Measurements from ENCODE around the gene KIF3C.
"Not testable (repeated sequence)": the region's sequence is repeated elsewhere in the genome, so short reads cannot be mapped to it uniquely, and the experiment has no call there.

DNA sequence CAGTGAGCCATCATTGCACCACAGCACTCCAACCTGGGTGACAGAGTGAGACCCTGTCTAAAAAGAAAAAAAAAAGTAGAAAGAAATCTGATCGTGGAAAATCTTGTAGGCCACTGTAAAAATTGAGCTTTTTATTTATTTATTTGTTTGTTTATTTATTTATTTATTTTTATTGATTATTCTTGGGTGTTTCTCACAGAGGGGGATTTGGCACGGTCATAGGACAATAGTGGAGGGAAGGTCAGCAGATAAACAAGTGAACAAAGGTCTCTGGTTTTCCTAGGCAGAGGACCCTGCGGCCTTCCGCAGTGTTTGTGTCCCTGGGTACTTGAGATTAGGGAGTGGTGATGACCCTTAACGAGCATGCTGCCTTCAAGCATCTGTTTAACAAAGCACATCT is 72.7 kb downstream of the KIF3C start:
- TF ChIP-seq, protein P1, sequence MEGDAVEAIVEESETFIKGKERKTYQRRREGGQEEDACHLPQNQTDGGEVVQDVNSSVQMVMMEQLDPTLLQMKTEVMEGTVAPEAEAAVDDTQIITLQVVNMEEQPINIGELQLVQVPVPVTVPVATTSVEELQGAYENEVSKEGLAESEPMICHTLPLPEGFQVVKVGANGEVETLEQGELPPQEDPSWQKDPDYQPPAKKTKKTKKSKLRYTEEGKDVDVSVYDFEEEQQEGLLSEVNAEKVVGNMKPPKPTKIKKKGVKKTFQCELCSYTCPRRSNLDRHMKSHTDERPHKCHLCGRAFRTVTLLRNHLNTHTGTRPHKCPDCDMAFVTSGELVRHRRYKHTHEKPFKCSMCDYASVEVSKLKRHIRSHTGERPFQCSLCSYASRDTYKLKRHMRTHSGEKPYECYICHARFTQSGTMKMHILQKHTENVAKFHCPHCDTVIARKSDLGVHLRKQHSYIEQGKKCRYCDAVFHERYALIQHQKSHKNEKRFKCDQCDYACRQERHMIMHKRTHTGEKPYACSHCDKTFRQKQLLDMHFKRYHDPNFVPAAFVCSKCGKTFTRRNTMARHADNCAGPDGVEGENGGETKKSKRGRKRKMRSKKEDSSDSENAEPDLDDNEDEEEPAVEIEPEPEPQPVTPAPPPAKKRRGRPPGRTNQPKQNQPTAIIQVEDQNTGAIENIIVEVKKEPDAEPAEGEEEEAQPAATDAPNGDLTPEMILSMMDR (IDR thresholded peaks at IDR 0.05) = not testable (repeated sequence)
- TF ChIP-seq POLR2A (IDR thresholded peaks at IDR 0.05) = not testable (repeated sequence)

Data from testis (tissue), 2 donors.